Measurements from ENCODE around the gene KICS2. TPM values are rescaled to one million over a fixed set of nuclear protein-coding genes. Genes with fewer than 3 reads are reported as not detected.

KICS2 gene
- total and polyA plus RNA-seq, 3 donors from 2014 or later: 7.9 to 27.9 (median 20.5) TPM

- H3K27ac ChIP-seq: no peak overlapping the region
- intact Hi-C loops (cut with DNase I; ENCODE audit: low total_unique reads): no loop called here
- peaks cover 2% of the 10 kb centered on the region for H3K4me1 ChIP-seq
- no peak overlapping the region for H3K4me3 ChIP-seq
- H3K9me3 ChIP-seq: no peaks in the 10 kb centered on the region
- no peak for DNase-seq
- TF ChIP-seq POLR2A (IDR thresholded peaks at IDR 0.05): no peak
- TF ChIP-seq, protein P1, sequence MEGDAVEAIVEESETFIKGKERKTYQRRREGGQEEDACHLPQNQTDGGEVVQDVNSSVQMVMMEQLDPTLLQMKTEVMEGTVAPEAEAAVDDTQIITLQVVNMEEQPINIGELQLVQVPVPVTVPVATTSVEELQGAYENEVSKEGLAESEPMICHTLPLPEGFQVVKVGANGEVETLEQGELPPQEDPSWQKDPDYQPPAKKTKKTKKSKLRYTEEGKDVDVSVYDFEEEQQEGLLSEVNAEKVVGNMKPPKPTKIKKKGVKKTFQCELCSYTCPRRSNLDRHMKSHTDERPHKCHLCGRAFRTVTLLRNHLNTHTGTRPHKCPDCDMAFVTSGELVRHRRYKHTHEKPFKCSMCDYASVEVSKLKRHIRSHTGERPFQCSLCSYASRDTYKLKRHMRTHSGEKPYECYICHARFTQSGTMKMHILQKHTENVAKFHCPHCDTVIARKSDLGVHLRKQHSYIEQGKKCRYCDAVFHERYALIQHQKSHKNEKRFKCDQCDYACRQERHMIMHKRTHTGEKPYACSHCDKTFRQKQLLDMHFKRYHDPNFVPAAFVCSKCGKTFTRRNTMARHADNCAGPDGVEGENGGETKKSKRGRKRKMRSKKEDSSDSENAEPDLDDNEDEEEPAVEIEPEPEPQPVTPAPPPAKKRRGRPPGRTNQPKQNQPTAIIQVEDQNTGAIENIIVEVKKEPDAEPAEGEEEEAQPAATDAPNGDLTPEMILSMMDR (IDR thresholded peaks at IDR 0.05): no peak
- no peaks in the 10 kb centered on the region for H3K36me3 ChIP-seq (ENCODE audit: low read depth, missing control alignments)
- H3K27me3 ChIP-seq: no peaks in the 10 kb centered on the region
These were observed 5.9 kb downstream of the KICS2 start for GRCh38 chr12:64216239-64216638.

DNA sequence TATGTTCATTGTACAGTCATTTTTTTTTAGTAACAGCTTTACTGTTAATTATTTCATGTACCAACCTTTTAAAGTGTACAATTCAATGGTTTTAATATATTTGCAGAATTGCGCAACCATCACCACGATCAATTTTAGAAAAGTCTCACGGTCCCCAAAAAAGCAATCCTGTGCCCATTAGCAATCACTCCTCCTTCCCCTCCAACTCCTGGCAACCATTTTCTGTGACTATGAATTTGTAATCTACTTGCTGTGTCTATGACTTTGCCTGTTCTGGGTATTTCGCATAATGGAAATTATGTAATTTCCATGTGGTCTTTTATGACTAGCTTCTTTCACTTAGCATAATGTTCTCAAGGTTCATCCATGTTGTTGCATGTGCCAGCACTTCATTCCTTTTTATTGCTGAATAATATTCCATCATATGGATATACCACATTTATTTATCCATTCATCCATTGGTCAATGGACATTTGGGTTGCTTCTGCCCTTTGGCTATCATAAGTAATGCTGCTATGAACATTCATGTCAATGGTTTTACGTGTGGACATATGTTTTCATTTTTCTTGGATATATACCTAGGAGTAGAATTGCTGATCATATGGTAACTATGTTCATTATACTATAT is 9.9 kb downstream of the KICS2 start:
- no peaks in the 10 kb centered on the region for H3K27me3 ChIP-seq
- intact Hi-C loops (cut with DNase I; ENCODE audit: low total_unique reads): no loop called here
- H3K36me3 ChIP-seq (ENCODE audit: low read depth, missing control alignments): no peaks in the 10 kb centered on the region
- TF ChIP-seq, protein P1 (IDR thresholded peaks at IDR 0.05): no peak
- TF ChIP-seq POLR2A (IDR thresholded peaks at IDR 0.05): no peak
- no peak for DNase-seq
- no peak overlapping the region for H3K4me3 ChIP-seq
- 78 to 88% methylated on average over 5 of the region's 5 CpGs for WGBS, 2 donors
- no peak overlapping the region for H3K27ac ChIP-seq
- no peaks in the 10 kb centered on the region for H3K9me3 ChIP-seq
- no peaks in the 10 kb centered on the region for H3K4me1 ChIP-seq

DNA sequence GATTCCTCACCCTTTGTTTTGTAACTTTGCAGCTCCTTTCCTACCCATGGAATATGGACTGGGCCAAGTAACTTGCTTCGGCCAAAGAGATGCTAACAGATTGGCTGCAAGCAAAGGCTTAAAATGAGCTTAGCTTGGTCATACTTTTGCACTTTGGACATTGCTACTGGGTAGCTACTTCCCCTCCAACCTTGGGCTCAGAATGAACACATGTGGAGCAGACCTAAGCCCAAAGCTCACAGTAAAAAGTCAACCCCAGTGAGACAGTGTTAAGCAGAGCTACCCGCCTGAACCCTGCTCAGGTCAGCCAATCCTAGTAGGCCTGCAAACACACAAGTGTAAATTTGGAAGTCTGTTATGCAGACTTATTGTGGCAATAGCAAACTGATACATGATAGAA is 14.6 kb downstream of the KICS2 start:
- WGBS, 2 donors: 94 to 100% methylated on average over 2 of the region's 2 CpGs
- no peaks in the 10 kb centered on the region for H3K9me3 ChIP-seq
- H3K36me3 ChIP-seq (ENCODE audit: low read depth, missing control alignments): no peaks in the 10 kb centered on the region
- H3K27ac ChIP-seq: no peak overlapping the region
- H3K4me1 ChIP-seq: no peaks in the 10 kb centered on the region
- no peak for DNase-seq
- no peak for TF ChIP-seq POLR2A (IDR thresholded peaks at IDR 0.05)
- TF ChIP-seq, protein P1 (IDR thresholded peaks at IDR 0.05): no peak
- intact Hi-C loops (cut with DNase I; ENCODE audit: low total_unique reads): no loop called here
- no peaks in the 10 kb centered on the region for H3K27me3 ChIP-seq
- no peak overlapping the region for H3K4me3 ChIP-seq

- DNase-seq: no peak
- intact Hi-C loops (cut with DNase I; ENCODE audit: low total_unique reads): no loop called here
- 93 to 94% methylated on average over 2 of the region's 2 CpGs for WGBS, 2 donors
- H3K4me1 ChIP-seq: no peaks in the 10 kb centered on the region
- no peaks in the 10 kb centered on the region for H3K9me3 ChIP-seq
- H3K4me3 ChIP-seq: no peak overlapping the region
- H3K27me3 ChIP-seq: no peaks in the 10 kb centered on the region
- no peaks in the 10 kb centered on the region for H3K36me3 ChIP-seq (ENCODE audit: low read depth, missing control alignments)
- no peak overlapping the region for H3K27ac ChIP-seq
- no peak for TF ChIP-seq POLR2A (IDR thresholded peaks at IDR 0.05)
- TF ChIP-seq, protein P1 (IDR thresholded peaks at IDR 0.05): no peak
These were observed 16.6 kb downstream of the KICS2 start for GRCh38 chr12:64205542-64205941.

- no peak for DNase-seq
- H3K36me3 ChIP-seq (ENCODE audit: low read depth, missing control alignments): no peaks in the 10 kb centered on the region
- intact Hi-C loops (cut with DNase I; ENCODE audit: low total_unique reads): no loop called here
- 65 to 83% methylated on average over 7 of the region's 7 CpGs for WGBS, 2 donors
- no peak for TF ChIP-seq POLR2A (IDR thresholded peaks at IDR 0.05)
- TF ChIP-seq, protein P1 (IDR thresholded peaks at IDR 0.05): no peak
- no peak overlapping the region for H3K27ac ChIP-seq
- H3K4me3 ChIP-seq: no peak overlapping the region
- H3K4me1 ChIP-seq: no peaks in the 10 kb centered on the region
- no peaks in the 10 kb centered on the region for H3K27me3 ChIP-seq
- H3K9me3 ChIP-seq: no peaks in the 10 kb centered on the region
These were observed 18.3 kb downstream of the KICS2 start for GRCh38 chr12:64203775-64204174.
